Stimulated activated CD8-positive, alpha-beta memory T cell treated with anti-CD3 and anti-CD28 coated beads, Interleukin-4, amount 100 ng/mL, for 1 hour (primary cell): ENCODE results near the gene GARS1.
"Not testable (repeated sequence)": the region's sequence is repeated elsewhere in the genome, so short reads cannot be mapped to it uniquely, and the experiment has no call there.

ENCODE experiments used
- DNase-seq, 2 donors: peaks; one replicate each; pipeline ENCODE4 v3.0.0-alpha.2; 2020; ENCODE audit warnings: low read depth in 2 of 2, low spot score in 1 of 2

Gene GARS1

DNA sequence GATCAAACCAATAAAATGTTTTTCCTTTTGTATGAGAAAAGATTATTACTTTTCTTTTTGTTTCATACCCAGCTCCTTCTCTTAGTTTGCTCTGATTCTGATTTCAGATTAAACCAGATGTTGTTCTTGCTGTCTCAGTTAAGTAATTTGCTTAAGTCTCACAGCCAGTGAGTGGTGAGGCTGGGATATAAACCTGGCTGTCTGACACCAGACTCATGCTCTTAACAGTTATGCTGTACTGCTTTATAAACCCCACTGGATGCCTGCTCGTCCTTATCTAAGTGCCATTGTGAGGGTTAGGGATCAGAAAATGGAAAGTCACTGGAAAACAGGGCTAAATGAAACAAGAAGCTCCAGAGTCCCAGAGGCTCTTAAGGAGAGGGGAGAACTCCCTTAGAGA is 24.3 kb downstream of the GARS1 start:
- no peak for DNase-seq

DNA sequence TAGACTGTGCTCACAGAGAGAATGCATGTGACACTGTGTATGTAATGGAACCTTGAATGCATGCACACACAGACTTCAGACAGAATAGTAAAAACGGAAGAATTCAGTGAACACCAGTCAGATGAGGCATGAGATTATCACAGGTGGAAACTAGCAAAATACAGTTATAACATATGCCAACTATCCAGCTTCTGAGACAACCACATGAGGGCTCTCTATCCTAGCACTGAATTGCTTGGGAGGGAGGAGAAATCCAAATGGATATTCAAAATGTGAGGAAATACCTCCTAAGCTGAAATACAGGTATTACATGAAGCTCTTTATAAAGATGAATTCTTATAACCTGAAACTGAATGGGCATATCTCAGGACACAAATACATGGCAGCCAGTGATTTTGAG is 30.6 kb downstream of the GARS1 start:
- DNase-seq = no peak

DNA sequence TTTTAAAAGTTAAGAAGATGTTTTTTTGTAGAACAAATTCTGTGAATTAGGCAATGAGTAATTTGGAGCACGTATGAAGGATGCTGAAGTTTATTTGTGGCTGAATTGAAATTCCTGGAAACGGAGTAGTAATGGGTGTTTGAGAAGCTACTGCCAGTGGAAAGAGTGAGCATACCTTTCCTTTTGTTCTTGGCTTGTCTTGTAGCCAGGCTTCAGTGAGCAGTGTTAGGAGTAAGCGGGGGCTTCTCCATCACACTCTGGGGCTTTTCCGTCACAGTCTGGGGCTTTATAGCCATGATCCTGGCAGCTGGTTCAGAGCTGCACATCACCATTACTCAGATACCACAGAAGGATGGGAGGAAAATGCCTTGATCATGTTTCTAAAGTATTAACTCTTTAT is 32.3 kb downstream of the GARS1 start:
- DNase-seq = no peak

DNA sequence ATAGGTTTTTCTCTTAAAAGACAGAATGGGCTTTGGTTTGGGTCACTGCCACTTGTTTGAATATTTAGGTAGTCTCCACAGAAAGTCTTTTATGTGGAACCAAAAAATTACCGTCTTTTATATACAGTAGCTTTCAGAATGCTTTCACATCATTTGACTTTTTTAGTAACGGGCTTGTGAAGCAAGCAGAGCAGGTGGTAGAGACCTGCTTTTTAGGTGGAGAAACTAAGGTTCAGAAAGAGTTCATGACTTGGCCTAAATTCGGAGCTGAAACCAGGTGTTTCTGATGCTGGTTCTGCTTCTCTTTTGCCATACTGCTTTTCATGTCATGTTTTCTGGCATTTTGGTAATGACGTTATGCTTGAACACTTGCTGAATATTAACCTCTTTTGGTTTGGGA is 36.3 kb downstream of the GARS1 start:
- DNase-seq = no peak

DNA sequence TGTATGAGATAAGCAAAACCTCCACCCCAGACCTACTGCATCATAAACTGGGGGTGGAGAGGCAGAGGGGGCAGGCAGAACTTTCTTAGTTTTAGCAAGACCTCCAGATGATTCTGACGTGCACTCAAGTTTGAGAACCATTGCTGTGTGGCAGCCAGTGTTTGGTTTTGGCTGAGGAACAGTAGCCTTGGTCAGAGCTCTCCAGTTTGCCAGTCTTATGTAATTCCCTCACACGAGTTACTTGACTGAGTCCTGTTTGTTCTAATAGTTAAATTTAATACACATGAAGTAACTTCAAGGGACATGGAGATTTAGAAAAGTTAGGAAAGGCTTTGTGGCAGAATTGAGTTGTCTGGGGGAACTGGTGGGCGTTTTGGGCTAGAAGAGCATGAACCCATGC is 38.5 kb downstream of the GARS1 start:
- no peak for DNase-seq

DNA sequence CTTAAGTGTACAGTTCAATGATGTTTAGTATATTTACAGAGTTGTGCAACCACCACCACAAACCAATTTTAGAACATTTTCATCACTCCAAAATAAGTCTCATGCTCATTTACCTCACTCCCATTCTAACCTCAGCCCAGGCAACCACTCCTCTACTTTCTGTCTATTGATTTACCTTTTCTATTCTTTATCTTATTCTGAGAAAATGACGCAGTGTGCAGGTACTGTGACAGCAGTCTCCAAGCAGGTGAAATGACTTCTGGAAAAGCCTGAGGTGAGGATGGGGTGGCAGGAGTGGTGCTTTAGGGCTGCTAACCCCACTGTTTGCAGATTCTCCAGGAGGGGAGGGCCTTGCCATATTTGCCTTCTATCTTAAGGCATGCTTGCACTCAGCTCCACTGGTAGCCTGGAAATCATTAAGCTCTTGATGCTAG is 39.5 kb downstream of the GARS1 start:
- DNase-seq = no peak

DNA sequence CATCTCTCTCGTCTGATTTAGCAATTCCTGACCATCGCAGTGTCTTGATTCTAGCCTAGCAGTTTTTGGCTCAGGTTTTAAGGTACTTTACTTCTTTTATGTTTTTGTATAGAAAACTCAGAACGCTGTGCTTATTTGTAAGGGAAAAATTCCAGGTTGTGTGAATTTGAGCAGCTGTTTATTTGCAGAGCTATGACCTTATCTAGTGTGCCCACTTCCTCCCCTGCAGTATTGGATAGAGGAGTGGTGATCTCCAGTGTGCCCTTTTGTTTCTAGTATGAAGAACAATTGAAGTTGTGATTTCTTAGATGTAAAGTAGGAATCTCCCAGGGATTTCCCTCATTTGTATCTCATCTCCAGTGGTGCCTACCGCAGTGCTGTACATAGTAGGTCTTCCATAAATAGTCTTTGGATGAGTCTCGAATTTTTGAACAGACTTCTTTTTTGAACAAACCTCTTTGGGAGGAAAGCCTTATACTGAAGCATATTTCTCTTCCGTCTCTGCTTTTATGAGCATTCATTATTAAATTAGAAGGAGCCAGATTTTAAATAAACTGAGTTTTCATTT is 40.0 kb downstream of the GARS1 start:
- no peak for DNase-seq

DNA sequence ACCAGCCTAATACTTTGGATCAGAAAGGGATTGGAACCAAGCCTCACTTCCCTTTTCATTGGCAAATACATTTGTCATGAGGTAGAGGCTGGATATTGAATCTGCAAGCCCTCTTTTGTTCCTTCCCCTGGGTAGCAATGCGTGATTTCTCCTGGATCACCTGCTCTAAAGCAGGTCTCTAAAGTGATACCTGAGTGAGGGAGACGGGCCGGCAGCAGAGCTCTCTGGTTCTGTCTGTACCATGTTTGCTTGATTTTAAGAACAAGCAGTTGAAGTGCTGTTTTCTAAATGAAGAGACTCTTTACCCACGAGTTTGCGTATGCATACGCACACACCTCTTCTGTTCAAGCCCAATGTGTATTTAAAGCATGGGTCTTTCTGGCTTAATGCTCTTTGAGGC is 41.1 kb downstream of the GARS1 start:
- DNase-seq = no peak

DNA sequence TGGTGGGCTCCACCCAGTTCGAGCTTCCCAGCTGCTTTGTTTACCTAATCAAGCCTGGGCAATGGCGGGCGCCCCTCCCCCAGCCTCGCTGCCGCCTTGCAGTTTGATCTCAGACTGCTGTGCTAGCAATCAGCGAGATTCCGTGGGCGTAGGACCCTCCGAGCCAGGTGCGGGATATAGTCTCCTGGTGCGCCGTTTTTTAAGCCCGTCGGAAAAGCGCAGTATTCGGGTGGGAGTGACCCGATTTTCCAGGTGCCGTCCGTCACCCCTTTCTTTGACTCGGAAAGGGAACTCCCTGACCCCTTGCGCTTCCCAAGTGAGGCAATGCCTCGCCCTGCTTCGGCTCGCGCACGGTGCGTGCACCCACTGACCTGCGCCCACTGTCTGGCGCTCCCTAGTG is 47.6 kb downstream of the GARS1 start:
- not testable (repeated sequence) for DNase-seq

DNA sequence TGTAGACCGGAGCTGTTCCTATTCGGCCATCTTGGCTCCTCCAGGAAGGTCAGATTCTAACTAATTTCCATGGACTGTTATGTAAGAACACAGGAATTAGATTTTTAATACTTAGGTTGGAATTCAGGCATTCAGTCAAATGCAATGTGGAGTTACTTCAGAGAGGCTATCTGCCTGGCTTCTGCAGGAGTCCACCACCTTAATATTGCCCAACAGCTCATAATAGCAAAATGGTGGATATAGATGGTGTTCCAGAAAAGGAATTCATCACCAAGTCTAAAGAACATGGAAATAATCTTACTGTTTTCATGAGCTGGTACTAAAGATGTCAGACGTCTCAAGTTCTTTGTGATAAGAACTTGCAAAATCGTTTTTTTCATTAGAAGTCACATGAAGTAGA is 48.1 kb downstream of the GARS1 start:
- DNase-seq = no peak

DNA sequence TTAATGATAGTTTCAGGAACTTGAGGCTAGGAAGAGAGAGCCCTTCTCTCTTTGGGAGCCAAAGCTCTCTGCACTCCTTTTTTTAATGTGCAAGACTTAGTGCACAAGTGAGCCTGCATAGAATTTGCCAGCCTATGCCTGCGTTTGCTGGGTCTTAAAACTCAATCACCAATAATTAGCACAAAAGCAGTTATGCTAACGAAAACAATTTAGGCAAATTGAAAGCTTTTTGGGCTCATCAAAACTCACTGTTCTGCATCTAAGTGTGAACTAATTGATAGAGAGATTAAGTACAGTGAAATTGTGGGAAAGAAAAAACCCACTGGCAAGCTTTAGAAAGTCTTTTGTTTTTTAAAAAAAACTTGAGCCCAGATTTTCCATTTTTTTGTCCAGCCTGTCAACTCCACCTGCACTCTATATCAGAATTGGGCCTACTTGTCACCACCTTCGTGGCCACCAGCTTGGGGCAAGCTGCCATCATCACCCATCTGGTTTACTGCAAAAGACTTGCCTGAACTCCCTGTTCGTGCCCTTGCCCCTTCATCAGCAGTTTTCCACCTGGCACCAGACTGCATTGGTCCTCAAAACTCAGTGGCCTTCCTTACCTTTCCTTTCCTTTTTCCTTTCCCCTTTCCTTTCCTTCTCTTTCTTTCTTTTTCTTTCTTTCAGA is 49.7 kb downstream of the GARS1 start:
- no peak for DNase-seq

DNA sequence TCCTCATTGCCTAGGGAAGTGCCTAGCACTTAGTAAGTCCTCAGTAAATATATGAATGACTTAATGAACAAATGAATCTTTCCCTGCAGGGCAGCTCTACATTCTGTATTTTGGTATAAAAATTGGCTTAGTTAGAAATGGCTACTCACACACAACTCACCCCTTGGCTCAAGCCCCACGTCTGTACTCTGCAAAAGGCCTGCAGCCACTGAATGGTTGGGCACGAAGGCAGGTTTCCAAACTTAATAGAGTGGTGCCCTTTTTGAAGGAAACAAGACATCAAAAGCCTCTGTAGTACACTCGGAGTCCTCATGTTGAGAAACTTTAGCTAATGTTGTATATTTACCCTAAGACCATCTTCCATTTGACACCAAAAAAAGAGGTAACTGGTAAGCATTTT is 51.0 kb downstream of the GARS1 start:
- DNase-seq = no peak

DNA sequence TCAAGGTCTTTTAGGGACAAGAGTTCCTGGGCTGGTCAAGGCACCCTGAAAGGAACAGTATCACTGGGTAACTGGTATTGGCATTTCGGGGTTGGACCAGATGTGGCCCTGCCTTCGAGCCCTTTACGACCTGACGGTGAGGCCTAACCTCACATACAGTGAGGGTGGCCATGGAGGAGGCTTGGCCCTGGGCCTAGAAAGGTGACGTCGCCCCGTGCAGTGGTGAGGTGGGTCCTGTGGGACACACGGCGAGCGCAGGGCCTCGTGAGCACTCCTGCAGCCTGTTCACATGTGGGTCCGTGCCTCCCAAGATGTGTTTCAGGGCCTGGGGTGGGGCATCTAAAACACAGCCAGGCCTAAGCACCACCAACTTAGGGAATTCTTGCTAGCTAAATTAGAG is 51.5 kb downstream of the GARS1 start:
- no peak for DNase-seq

DNA sequence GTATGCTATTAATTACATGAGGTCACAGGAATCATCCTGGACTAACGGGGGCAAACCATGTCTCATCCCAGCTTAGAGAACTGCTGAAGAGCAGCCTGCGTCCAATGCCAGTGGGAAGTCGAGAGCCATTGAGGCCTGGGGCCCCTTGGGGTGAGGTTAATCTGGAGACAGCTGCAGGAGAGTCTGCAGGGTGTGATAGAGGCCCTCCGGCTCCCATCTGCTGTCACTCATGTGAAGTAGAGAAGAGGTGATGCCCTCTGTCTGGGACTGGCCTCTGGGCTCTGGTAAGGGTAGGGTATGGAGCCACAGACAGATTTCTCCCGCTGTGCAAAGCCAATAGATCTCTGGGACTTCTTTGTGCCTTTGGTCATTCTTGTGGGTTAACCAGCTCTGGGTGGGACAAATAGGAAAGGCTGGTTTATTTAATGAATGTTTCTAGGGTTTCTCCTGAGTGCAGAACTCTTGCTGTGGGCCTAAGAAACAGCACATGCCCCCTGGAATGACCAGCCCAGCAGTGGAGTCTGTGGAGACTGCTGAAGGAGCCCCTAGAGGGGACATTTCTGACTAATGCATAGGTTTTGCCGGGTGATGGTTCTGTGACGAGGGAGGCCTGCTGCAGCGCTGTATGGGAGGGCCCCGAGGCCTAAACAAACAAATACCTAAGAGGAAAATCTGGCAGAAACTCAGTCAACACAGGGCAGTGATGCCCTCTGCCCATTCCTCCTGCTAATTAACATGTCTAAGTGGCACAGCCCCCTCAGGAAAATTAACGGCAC is 53.1 kb downstream of the GARS1 start:
- DNase-seq = no peak

DNA sequence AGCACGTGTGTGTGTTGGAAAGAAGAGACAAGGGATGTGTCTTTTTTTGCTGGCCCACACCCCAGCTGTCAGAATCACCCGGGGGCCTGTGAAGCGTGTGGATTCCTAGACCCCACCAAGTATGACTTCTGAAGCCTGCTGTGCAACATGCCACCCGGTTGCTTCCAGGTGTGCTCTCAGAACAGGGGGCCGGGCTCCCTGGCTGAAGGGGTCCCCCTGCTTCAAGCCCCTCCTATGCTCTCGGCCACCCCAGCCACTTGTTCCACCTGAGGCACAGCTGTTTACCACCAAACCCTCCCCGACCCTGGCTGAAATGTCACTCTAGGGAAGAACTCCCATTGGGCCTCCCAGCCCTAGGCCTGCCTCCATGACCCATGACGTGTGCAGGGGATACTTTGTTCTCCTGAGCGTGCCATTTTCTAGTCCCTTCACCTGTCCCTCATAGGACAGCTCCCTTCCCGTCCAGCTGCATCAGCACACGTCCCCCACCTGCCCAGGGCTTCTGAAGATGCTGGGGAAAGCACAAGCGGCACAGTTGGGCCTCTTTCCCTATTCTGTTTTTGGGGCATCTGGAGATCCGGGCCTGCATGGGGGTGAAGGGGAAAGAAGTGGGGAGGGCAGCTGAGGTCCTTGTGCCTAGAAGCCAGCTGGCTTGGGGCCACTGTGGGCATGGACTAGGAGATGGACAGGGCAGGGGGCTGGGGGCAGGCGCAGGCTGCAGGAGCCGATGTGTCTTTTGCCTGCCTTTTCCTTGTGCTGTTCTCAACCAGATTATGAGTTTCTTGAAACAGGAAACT is 54.3 kb downstream of the GARS1 start:
- no peak for DNase-seq

DNA sequence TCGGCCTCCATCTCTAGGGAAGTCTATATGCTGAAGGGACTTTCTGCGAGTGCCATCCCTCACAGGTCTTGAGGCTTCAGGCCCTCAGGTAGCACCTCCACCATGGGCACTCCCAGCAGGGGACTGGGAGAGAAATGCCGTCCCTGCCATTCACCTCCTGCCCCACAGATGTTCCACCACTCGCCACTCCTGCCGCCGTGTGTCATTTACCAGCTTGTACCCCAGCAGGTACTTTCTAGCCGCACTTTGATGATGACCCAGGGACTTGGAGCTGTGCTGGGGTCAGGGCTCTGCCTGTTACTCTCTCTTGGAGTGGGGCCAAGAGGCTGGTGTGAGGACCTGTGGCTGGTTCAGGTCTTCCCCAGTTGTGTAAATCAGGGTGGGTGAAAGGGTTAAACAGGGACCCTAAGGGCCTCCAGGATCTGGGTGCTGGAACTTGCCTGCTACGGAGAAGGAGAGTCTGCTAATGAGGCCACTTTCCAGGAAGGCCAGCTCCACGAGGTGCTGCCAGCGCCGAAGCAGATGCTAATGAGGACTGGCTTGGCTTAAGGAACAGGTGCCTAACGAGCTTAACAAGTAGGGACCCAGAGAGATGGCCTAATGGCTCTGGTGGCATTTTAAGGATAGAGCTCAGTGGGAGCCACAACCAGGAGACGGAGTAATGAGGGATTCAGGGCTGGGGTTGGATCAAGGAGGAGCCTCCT is 55.2 kb downstream of the GARS1 start:
- no peak for DNase-seq

DNA sequence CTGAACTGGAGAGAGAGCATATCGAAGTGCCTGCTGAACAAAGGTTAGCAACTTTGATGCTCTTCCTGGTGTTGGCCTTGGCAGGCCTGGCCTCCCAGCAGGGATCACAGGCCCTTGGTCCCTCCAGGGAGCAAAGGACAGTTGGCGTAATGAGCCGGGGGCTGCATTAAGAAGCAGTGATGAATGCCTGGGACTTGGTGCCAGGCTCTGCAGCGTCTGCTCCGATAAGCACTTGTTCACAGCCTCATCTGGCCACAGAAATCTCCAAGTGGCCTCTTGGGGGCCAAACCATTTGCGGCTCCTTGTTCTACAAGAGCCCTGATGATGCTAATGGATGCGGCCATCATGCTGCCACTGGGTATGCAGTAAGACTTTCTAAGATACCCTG is 55.7 kb downstream of the GARS1 start:
- DNase-seq = no peak

DNA sequence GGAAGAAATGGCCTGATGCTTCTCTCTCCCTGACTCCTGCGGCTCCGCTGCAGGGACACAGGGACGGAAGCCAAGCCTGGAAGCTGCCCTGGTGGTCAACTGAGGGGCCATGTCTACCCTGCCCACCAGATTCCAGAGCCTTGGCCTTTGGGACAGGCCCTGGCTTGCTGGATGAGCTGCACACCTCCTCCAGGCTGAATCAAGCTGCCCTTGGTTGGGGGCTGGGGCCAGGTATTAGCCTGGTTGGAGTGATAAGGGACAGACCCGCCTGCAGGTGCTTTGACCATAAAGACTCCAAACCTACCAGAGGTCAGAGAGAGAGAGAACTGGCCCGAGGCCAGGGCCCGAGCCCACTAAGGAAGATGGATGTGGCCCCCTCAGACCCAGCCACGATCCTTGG is 57.5 kb downstream of the GARS1 start:
- no peak for DNase-seq

DNA sequence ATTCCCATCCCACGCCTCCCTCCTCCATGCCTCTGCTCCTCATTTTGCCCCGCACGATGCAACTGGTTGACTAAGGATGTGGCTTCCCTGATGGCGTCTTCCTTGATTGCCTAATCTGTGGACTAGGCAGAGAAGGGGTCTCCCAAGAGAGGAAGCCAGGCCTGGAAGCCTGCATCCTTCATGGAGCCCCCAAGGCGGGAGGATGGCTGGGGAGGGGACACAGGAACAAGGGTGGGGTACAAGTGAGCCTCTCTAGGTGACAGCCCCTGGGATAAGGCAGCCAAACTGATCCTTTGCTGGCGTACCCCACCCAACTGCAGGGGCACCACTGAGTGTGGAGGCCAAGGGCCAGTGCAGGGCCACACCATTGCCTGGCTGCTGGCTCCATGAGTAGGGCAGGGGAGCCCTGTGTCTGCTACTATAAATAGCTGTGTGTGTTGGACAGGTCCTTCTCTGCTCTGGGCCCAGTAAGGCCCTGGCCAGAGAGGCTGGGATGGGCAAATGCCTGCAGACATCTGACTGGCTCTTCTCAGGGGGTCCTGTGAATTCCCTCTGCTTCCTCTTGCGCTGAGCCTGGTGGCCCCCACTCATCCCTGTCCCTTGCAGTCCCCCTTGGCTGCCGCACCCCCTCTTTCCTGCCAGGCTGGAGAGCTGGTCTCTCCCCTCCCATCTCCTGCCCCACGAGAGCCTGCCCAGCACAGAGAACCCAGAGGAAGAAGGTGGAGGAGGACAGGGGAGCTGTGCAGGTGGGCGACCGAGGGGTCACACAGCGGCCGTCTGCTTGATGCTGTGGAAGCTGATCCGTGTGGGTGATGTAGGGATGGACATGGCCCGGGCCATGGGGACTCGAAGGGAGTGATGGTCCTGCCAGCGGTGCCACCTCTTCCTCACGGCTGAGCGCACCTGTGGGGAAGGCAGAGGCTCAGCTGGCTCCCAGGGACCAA is 58.3 kb downstream of the GARS1 start:
- DNase-seq = no peak
